ENCODE data around the gene HAND1.

- TF ChIP-seq CTCF (conservative IDR thresholded peaks at IDR 0.05; ENCODE audit: low read length): no peak
- no peak for TF ChIP-seq EZH2phosphoT487 (IDR thresholded peaks at IDR 0.05; ENCODE audit: borderline replicate concordance)
These were observed 30.8 kb downstream of the HAND1 start for GRCh38 chr5:154447089-154447725.
